KMS-11 (cell line): ENCODE data around the gene PRDX3.

Experiments
- H2AFZ ChIP-seq: fragments of 200-600 bp; sonication (generic); 2 replicates; pipeline ENCODE4 v1.6.1; 2016; ENCODE audit warnings: antibody characterized with exemption, mixed run types, low read depth
- H3K27ac ChIP-seq: fragments of 200-600 bp; sonication (generic); 2 replicates; pipeline ENCODE4 v1.6.1; 2016; ENCODE audit warnings: mild to moderate bottlenecking, mixed run types
- H3K27me3 ChIP-seq: fragments of 200-600 bp; sonication (generic); 2 replicates; pipeline ENCODE4 v1.6.1; 2017; ENCODE audit warnings: mild to moderate bottlenecking, low read depth, mixed run types, moderate library complexity; ENCODE audit not compliant: insufficient read depth
- H3K36me3 ChIP-seq: fragments of 200-600 bp; sonication (generic); 2 replicates; pipeline ENCODE4 v1.6.1; 2017; ENCODE audit warnings: mild to moderate bottlenecking, mixed run types; ENCODE audit not compliant: insufficient read depth
- H3K4me1 ChIP-seq: fragments of 200-600 bp; sonication (generic); 2 replicates; pipeline ENCODE4 v1.6.1; 2016; ENCODE audit warnings: mild to moderate bottlenecking, low read depth, mixed run types; ENCODE audit not compliant: poor library complexity, severe bottlenecking
- H3K4me2 ChIP-seq: fragments of 200-600 bp; sonication (generic); 2 replicates; pipeline ENCODE4 v1.7.0; 2016; ENCODE audit warnings: mild to moderate bottlenecking, mixed run types
- H3K4me3 ChIP-seq: fragments of 200-600 bp; sonication (generic); IDR thresholded peaks from 2 replicates; pipeline ENCODE4 v1.6.1; 2017; ENCODE audit warnings: low read depth, low read length, mixed read lengths; ENCODE audit not compliant: insufficient read depth
- H3K79me2 ChIP-seq: fragments of 200-600 bp; sonication (generic); 2 replicates; pipeline ENCODE4 v1.6.1; 2016; ENCODE audit warnings: low read depth, mixed run types; ENCODE audit not compliant: insufficient read depth
- H3K9ac ChIP-seq: fragments of 200-600 bp; sonication (generic); 2 replicates; pipeline ENCODE4 v1.6.1; 2016; ENCODE audit warnings: mild to moderate bottlenecking, mixed run types
- H4K20me1 ChIP-seq: fragments of 200-600 bp; sonication (generic); 2 replicates; pipeline ENCODE4 v1.6.1; 2016; ENCODE audit warnings: mild to moderate bottlenecking, mixed run types; ENCODE audit not compliant: insufficient read depth
- TF ChIP-seq, protein P1 (sequence below): fragments of 200-600 bp; sonication (generic); conservative IDR thresholded peaks from 2 replicates; pipeline ENCODE4 v1.6.1; 2017; ENCODE audit warnings: low read depth, mild to moderate bottlenecking, antibody characterized with exemption, low read length, moderate library complexity, mixed read lengths

Gene PRDX3

DNA sequence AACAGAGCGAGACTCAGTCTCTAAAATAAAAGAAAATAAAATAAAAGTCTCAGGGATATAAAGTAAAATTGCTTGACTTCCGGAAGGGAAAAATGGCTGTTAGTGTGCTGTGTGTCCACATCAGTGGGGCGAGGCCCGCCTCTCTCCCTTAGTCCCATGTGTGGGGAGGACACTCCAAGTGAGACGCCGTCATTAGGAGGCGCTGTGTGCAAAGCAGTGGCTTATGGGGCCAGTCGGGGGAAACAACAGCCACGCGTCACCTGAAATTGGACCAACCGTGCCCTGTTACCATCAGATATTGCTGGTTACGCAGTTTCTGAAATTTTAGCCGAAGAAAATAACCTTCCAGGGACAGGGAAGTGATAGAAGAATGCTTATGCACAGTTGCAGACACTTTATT is 28.9 kb downstream of the PRDX3 start:
- Histone ChIP-seq H2AFZ (no peak overlapping the region), H3K79me2 (no peaks in the 10 kb centered on the region), H3K27ac (no peak overlapping the region), H3K9ac (no peak overlapping the region), H4K20me1 (no peaks in the 10 kb centered on the region), H3K4me3 (no peak overlapping the region), H3K4me2 (no peak overlapping the region), H3K27me3 (no peaks in the 10 kb centered on the region), H3K36me3 (no peaks in the 10 kb centered on the region; the same call in 1 of the 2 replicates), H3K4me1 (no peaks in the 10 kb centered on the region)
- TF ChIP-seq, protein P1, sequence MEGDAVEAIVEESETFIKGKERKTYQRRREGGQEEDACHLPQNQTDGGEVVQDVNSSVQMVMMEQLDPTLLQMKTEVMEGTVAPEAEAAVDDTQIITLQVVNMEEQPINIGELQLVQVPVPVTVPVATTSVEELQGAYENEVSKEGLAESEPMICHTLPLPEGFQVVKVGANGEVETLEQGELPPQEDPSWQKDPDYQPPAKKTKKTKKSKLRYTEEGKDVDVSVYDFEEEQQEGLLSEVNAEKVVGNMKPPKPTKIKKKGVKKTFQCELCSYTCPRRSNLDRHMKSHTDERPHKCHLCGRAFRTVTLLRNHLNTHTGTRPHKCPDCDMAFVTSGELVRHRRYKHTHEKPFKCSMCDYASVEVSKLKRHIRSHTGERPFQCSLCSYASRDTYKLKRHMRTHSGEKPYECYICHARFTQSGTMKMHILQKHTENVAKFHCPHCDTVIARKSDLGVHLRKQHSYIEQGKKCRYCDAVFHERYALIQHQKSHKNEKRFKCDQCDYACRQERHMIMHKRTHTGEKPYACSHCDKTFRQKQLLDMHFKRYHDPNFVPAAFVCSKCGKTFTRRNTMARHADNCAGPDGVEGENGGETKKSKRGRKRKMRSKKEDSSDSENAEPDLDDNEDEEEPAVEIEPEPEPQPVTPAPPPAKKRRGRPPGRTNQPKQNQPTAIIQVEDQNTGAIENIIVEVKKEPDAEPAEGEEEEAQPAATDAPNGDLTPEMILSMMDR: no peak

GRCh38 chr10:119149157-119149556 is 29.5 kb downstream of the PRDX3 start:
- no peak overlapping the region for H3K4me2 ChIP-seq
- H3K4me1 ChIP-seq: no peaks in the 10 kb centered on the region
- H3K27me3 ChIP-seq: no peaks in the 10 kb centered on the region
- TF ChIP-seq, protein P1: no peak
- H3K27ac ChIP-seq: no peak overlapping the region
- H3K4me3 ChIP-seq: no peak overlapping the region
- H3K79me2 ChIP-seq: no peaks in the 10 kb centered on the region
- no peak overlapping the region for H2AFZ ChIP-seq
- H3K36me3 ChIP-seq: no peaks in the 10 kb centered on the region; the same call in 1 of the 2 replicates
- no peaks in the 10 kb centered on the region for H4K20me1 ChIP-seq
- no peak overlapping the region for H3K9ac ChIP-seq

DNA sequence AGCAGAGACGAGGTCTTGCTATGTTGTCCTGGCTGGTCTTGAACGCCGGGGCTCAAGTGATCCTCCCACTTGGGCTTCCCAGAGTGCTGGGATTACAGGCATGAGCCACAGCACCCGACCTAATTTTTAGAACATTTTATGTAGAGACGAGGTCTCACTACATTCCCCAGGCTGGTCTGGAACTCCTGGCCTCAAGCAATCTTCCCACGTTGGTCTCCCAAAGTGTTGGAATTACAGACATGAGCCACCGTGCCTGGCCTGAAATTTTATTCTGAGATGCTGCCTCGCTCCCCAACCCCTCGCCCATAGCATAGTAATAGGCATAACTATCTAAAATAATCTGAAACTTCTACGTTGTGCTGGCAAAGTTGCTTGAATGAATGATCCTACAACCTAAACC is 35.0 kb downstream of the PRDX3 start:
- Histone ChIP-seq H3K36me3 (no peaks in the 10 kb centered on the region), H3K27me3 (no peaks in the 10 kb centered on the region), H3K4me2 (no peak overlapping the region)

DNA sequence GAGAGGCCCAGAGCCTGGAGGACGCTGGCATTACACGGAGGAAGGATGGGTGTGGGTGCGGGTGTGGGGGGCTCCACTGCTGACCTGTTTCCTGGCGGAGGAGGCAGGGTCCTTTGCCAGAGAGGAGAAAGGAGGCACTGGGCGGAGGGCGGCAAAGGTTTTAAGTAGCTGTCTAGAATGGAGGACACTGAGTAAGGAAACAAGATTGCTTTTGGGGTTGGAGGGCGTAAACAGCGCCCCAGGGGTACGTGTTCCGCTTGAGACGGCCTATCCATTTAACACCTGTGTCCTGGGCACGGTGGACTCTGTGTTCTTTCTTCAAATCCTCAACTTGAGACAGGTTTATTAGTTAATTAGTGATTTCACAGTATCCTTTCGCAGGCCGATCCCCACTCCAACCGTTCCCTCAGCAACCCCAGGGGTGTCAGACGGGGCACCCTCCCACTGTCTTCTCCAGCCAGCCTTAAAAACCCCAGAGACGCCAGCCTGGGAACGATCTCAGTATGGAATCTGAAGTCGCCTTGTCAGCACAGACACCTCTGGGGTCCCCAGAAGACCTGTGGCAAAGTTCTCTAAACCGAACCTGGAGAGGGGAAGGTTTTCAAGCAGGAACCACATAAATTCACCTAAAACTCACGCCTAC is 37.9 kb downstream of the PRDX3 start:
- H3K9ac ChIP-seq: no peak overlapping the region
- H3K27me3 ChIP-seq: no peaks in the 10 kb centered on the region
- no peak overlapping the region for H3K4me3 ChIP-seq
- no peaks in the 10 kb centered on the region for H3K79me2 ChIP-seq
- TF ChIP-seq, protein P1: no peak
- no peak overlapping the region for H2AFZ ChIP-seq
- H4K20me1 ChIP-seq: no peaks in the 10 kb centered on the region
- H3K36me3 ChIP-seq: no peaks in the 10 kb centered on the region
- H3K4me1 ChIP-seq: peaks cover 24% of the 10 kb centered on the region
- H3K4me2 ChIP-seq: no peak overlapping the region
- H3K27ac ChIP-seq: no peak overlapping the region

More for the DNA sequence above, 35.0 kb downstream of the PRDX3 start:
- Histone ChIP-seq H4K20me1 (no peaks in the 10 kb centered on the region), H3K79me2 (no peaks in the 10 kb centered on the region), H2AFZ (no peak overlapping the region), H3K27ac (no peak overlapping the region), H3K9ac (no peak overlapping the region), H3K4me1 (peaks cover 13% of the 10 kb centered on the region), H3K4me3 (no peak overlapping the region)
- TF ChIP-seq, protein P1: no peak
